PC-9 (cell line): ENCODE results near the gene KLHL8. TPM values are rescaled to one million over a fixed set of nuclear protein-coding genes. Genes with fewer than 3 reads are reported as not detected.
"Not testable (repeated sequence)": the region's sequence is repeated elsewhere in the genome, so short reads cannot be mapped to it uniquely, and the experiment has no call there.

ENCODE experiments used
- BruUV-seq: library from RNA; stranded (reverse); fragments of 400-500 nt; replicated peaks from 2 replicates; lab custom pipeline; 2021; lab: Mats Ljungman, UMichigan
- CTCF ChIA-PET: fragments of 300-600 bp; sonication (Branson Sonifier 250); formaldehyde crosslinking; loops from one replicate; lab custom pipeline; 2022; ENCODE audit warnings: antibody characterized with exemption; lab: Charles Lee
- POLR2A ChIA-PET: fragments of 300-600 bp; sonication (Branson Sonifier 250); formaldehyde crosslinking; loops from one replicate; lab custom pipeline; 2022; ENCODE audit warnings: antibody characterized with exemption; ENCODE audit not compliant: unreplicated experiment; lab: Charles Lee
- DNase-seq, 2 experiments: peaks; one replicate each; pipeline versions ENCODE4 v3.0.0 to v3.0.0-alpha.2; 2015 to 2022; ENCODE audit warnings: mixed read lengths in 1 of 2
- H2AFZ ChIP-seq: fragments of 200-600 bp; sonication (generic); 2 replicates; pipeline ENCODE4 v1.8.1; 2017; ENCODE audit warnings: antibody characterized with exemption
- H3F3A ChIP-seq: fragments of 200-600 bp; sonication (generic); 2 replicates; pipeline ENCODE4 v1.8.1; 2017; ENCODE audit warnings: antibody characterized with exemption, mild to moderate bottlenecking, low read depth; ENCODE audit not compliant: insufficient read depth
- H3K27ac ChIP-seq: fragments of 200-600 bp; sonication (generic); 2 replicates; pipeline ENCODE4 v1.6.1; 2016; ENCODE audit warnings: mixed run types
- H3K27me3 ChIP-seq: fragments of 200-600 bp; sonication (generic); 2 replicates; pipeline ENCODE4 v1.6.1; 2016; ENCODE audit warnings: low read depth, mixed run types; ENCODE audit not compliant: insufficient read depth
- H3K36me3 ChIP-seq: fragments of 200-600 bp; sonication (generic); 2 replicates; pipeline ENCODE4 v1.6.1; 2016; ENCODE audit warnings: low read depth, mixed run types
- H3K4me1 ChIP-seq: fragments of 200-600 bp; sonication (generic); replicated peaks from 2 replicates; pipeline ENCODE4 v1.6.1; 2016; ENCODE audit warnings: mixed run types; ENCODE audit not compliant: insufficient read depth
- H3K4me2 ChIP-seq: fragments of 200-600 bp; sonication (generic); 2 replicates; pipeline ENCODE4 v1.6.1; 2017; ENCODE audit warnings: mixed run types
- H3K4me3 ChIP-seq: fragments of 200-600 bp; sonication (generic); 2 replicates; pipeline ENCODE4 v1.6.1; 2016; ENCODE audit warnings: mixed run types
- H3K79me2 ChIP-seq: fragments of 200-600 bp; sonication (generic); 2 replicates; pipeline ENCODE4 v1.6.1; 2017; ENCODE audit warnings: low read depth, mixed run types
- H3K9me2 ChIP-seq: fragments of 200-600 bp; sonication (generic); 2 replicates; pipeline ENCODE4 v1.8.1; 2017; ENCODE audit warnings: mild to moderate bottlenecking; ENCODE audit not compliant: insufficient read depth
- H3K9me3 ChIP-seq: fragments of 200-600 bp; sonication (generic); 2 replicates; pipeline ENCODE4 v1.8.1; 2016; ENCODE audit warnings: low read depth; ENCODE audit not compliant: insufficient read depth
- H4K20me1 ChIP-seq: fragments of 200-600 bp; sonication (generic); 2 replicates; pipeline ENCODE4 v1.8.1; 2017; ENCODE audit not compliant: insufficient read depth
- EZH2 ChIP-seq: fragments of 200-600 bp; sonication (generic); IDR thresholded peaks from 2 replicates; pipeline ENCODE4 v1.8.0; 2017; ENCODE audit warnings: antibody characterized with exemption, low read depth
- intact Hi-C: fragments of 100-400 bp; cut with micrococcal nuclease; formaldehyde crosslinking; loops from one replicate; pipeline ENCODE4 v1.10.0; 2022; ENCODE audit not compliant: unreplicated experiment
- total RNA-seq: library from RNA; stranded (reverse); gene quantifications from 2 replicates; pipeline ENCODE4 v1.2.3, GENCODE V29; 2021
- TF ChIP-seq, protein P1 (sequence below): fragments of 200-600 bp; sonication (generic); conservative IDR thresholded peaks from 2 replicates; pipeline ENCODE4 v1.6.1; 2017; ENCODE audit warnings: mixed run types, antibody characterized with exemption, mild to moderate bottlenecking, moderate library complexity

Gene KLHL8
- total RNA-seq, 1 experiment from 2014 or later = 8.5 TPM

DNA sequence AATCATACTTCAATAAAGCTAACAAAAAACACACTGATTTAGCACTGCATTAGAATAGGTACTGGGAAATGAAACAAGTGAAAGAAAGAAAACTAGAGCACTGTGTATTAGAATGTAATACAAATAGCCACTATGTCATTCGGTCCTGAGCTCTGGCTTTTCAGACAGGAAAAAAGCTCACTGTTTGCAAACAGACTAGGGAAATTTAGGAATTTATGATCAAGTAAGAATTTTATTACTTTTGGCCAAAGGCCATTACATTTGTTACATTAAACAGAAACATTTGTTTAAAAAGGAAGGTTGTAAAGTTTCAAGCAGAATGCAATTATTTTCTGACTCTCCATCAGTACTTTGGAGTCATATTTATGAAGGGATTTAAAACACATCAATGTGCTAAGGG lies 68.7 kb downstream of the KLHL8 start:
- Histone ChIP-seq H3K4me3 (no peak overlapping the region), H3K9me3 (no peaks in the 10 kb centered on the region), H2AFZ (no peak overlapping the region), H3K4me1 (no peaks in the 10 kb centered on the region), H3K4me2 (no peak overlapping the region), H3K36me3 (no peaks in the 10 kb centered on the region), H3K27ac (no peak overlapping the region), H3F3A (no peaks in the 10 kb centered on the region), H4K20me1 (no peaks in the 10 kb centered on the region), H3K79me2 (no peaks in the 10 kb centered on the region), H3K27me3 (no peaks in the 10 kb centered on the region), H3K9me2 (no peaks in the 10 kb centered on the region)
- TF ChIP-seq, protein P1, sequence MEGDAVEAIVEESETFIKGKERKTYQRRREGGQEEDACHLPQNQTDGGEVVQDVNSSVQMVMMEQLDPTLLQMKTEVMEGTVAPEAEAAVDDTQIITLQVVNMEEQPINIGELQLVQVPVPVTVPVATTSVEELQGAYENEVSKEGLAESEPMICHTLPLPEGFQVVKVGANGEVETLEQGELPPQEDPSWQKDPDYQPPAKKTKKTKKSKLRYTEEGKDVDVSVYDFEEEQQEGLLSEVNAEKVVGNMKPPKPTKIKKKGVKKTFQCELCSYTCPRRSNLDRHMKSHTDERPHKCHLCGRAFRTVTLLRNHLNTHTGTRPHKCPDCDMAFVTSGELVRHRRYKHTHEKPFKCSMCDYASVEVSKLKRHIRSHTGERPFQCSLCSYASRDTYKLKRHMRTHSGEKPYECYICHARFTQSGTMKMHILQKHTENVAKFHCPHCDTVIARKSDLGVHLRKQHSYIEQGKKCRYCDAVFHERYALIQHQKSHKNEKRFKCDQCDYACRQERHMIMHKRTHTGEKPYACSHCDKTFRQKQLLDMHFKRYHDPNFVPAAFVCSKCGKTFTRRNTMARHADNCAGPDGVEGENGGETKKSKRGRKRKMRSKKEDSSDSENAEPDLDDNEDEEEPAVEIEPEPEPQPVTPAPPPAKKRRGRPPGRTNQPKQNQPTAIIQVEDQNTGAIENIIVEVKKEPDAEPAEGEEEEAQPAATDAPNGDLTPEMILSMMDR = no peak
- no peak for TF ChIP-seq EZH2
- ChIA-PET POLR2A (no interaction called here), CTCF (interaction anchor here (1.2 kb wide), 1 partner anchor 248 kb away, joined by 3 read pairs; no protein-coding TSS in a partner anchor)
- no peak for DNase-seq
- intact Hi-C loops = loop anchor here (1.0 to 5.0 kb wide), 4 partner anchors 83 to 696 kb away; no protein-coding TSS in a partner anchor
- BruUV-seq = no TSS peak

DNA sequence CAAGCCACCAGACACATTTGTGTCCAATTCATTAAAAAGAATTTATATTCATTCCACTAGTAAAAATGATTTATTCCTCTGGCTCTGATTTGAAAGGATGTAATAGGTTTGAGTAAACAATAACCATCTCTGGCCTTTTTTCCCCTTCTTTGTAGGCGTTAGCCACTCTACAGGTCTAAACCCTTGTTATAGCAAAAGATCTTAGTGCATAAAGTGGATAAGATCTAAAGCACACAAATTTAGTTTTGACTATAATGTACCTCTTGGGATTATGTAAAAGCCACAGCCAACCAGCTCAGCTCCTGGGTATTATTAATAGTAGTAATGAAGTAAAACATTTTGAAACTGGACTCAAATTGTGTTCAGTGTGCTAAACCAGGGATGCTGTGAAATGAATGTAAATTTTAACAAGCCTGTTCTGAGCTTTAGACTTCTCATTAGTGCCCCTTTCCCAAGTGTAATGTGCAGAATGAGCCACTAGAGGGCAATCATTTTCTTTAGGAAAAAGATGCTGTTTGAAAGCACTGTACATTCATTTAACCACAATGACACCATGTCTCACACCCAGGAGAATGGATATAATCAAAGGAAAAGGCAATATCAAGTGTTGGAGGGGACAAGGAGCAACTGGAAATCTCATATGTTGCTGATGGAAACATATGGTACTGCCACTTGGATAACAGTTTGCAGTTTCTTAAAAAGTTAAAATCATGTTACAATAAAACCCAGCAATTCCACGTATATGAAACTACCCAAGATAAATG lies 69.7 kb downstream of the KLHL8 start:
- Histone ChIP-seq H3F3A (no peaks in the 10 kb centered on the region), H3K9me3 (no peaks in the 10 kb centered on the region), H3K9me2 (no peaks in the 10 kb centered on the region), H3K27ac (no peak overlapping the region), H3K79me2 (no peaks in the 10 kb centered on the region), H3K4me2 (no peak overlapping the region), H3K27me3 (no peaks in the 10 kb centered on the region), H3K4me3 (no peak overlapping the region), H3K36me3 (no peaks in the 10 kb centered on the region), H3K4me1 (no peaks in the 10 kb centered on the region), H2AFZ (no peak overlapping the region), H4K20me1 (no peaks in the 10 kb centered on the region)
- no TSS peak for BruUV-seq
- ChIA-PET CTCF (interaction anchor here (0.5 to 1.2 kb wide), 6 partner anchors 17 to 247 kb away, joined by 3 to 9 read pairs (median 4); no protein-coding TSS in a partner anchor), POLR2A (interaction anchor here (0.6 to 0.7 kb wide), 2 partner anchors 216 to 231 kb away, joined by 3 to 5 read pairs; partner anchors contain the start of gene AFF1)
- intact Hi-C loops = loop anchor here (1.0 to 5.0 kb wide), 4 partner anchors 84 to 697 kb away; no protein-coding TSS in a partner anchor
- peak; percentile 16 to 38 for DNase-seq
- TF ChIP-seq, protein P1 = peak; percentile 91
- TF ChIP-seq EZH2 = no peak

DNA sequence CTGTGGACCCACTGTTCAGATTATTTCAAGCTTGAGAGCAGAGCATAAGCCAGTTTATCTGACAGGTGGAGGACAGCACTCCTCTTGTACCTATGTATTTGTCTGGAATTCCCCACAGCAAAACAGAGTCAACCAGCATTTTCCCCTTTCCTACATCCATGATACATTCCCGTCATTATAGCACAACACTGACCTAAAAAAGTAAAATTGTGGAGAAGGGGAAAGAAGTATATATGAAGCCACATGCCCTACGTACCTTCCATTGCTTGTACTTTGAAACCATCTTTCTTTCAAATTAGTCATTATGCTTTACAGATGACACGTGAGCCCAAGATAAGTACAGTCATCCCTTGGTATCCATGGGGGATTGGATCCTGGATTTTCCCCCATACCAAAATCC lies 73.3 kb downstream of the KLHL8 start:
- ChIA-PET CTCF (no interaction called here), POLR2A (interaction anchor here (0.5 kb wide), 1 partner anchor 17 kb away, joined by 3 read pairs; no protein-coding TSS in a partner anchor)
- Histone ChIP-seq H3K4me1 (no peaks in the 10 kb centered on the region), H3K9me2 (no peaks in the 10 kb centered on the region), H4K20me1 (no peaks in the 10 kb centered on the region), H3K27me3 (no peaks in the 10 kb centered on the region), H3K36me3 (no peaks in the 10 kb centered on the region), H3K9me3 (no peaks in the 10 kb centered on the region), H3K79me2 (no peaks in the 10 kb centered on the region), H3K27ac (no peak overlapping the region), H3F3A (no peaks in the 10 kb centered on the region), H2AFZ (no peak overlapping the region), H3K4me3 (no peak overlapping the region), H3K4me2 (no peak overlapping the region)
- intact Hi-C loops = no loop called here
- no TSS peak for BruUV-seq
- no peak for TF ChIP-seq EZH2
- TF ChIP-seq, protein P1 = no peak
- no peak for DNase-seq

DNA sequence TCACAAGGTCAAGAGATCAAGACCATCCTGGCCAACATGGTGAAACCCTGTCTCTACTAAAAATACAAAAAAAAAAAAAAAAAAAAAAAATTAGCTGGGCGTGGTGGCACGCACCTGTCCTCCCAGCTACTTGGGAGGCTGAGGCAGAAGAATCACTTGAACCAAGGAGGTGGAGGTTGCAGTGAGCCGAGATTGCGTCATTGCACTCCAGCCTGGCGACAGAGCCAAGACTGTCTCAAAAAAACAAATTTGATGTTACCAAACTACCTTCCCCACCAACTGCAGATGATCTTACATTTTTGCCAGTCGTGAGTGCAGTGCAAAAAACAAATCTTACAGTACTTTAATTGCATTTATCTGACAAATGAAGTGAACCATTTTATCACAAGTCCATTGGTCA lies 74.5 kb downstream of the KLHL8 start:
- DNase-seq, H4K20me1 ChIP-seq, H3K9me3 ChIP-seq, H3K4me1 ChIP-seq, POLR2A ChIA-PET, H3K4me2 ChIP-seq, H3K4me3 ChIP-seq, BruUV-seq, H3K9me2 ChIP-seq, H3F3A ChIP-seq, H3K27me3 ChIP-seq, H3K36me3 ChIP-seq, H3K27ac ChIP-seq, CTCF ChIA-PET, intact Hi-C loops, H2AFZ ChIP-seq, H3K79me2 ChIP-seq: not testable (repeated sequence)
